Neuronal stem cell (in vitro differentiated cells): ENCODE results near the gene CDH13.

Experiments
- DNase-seq: peaks from one replicate; pipeline ENCODE4 v3.0.0-alpha.2; 2013; ENCODE audit warnings: low spot score
- H2AFZ ChIP-seq: one replicate; pipeline ENCODE4 v1.6.1; 2013; ENCODE audit warnings: mild to moderate bottlenecking, low read length, inconsistent platforms
- H2AK5ac ChIP-seq: 2 replicates; pipeline ENCODE4 v1.6.1; 2013; ENCODE audit warnings: low read depth, mild to moderate bottlenecking, inconsistent platforms, low read length, moderate library complexity, mixed read lengths
- H2BK120ac ChIP-seq: 2 replicates; pipeline ENCODE4 v1.6.1; 2013; ENCODE audit warnings: low read depth, mild to moderate bottlenecking, inconsistent platforms, low read length, moderate library complexity, mixed read lengths
- H2BK12ac ChIP-seq: one replicate; pipeline ENCODE4 v1.6.1; 2013; ENCODE audit warnings: low read length, inconsistent platforms
- H2BK15ac ChIP-seq: 2 replicates; pipeline ENCODE4 v1.6.1; 2013; ENCODE audit warnings: mild to moderate bottlenecking, low read length, inconsistent platforms, mixed read lengths
- H2BK5ac ChIP-seq: one replicate; pipeline ENCODE4 v1.6.1; 2013; ENCODE audit warnings: inconsistent platforms, mild to moderate bottlenecking, low read length, moderate library complexity
- H3K14ac ChIP-seq: one replicate; pipeline ENCODE4 v1.6.1; 2013; ENCODE audit warnings: low read length, inconsistent platforms
- H3K18ac ChIP-seq: 2 replicates; pipeline ENCODE4 v1.6.1; 2013; ENCODE audit warnings: low read length, inconsistent platforms
- H3K23ac ChIP-seq: 2 replicates; pipeline ENCODE4 v1.6.1; 2013; ENCODE audit warnings: low read depth, mild to moderate bottlenecking, mixed read lengths, low read length, inconsistent platforms; ENCODE audit not compliant: poor library complexity
- H3K27ac ChIP-seq: replicated peaks from 3 replicates; pipeline ENCODE4 v1.5.1; 2013; ENCODE audit warnings: low read length, inconsistent platforms
- H3K27me3 ChIP-seq, 3 experiments: 2 replicates each; pipeline ENCODE4 v1.6.1; 2013; ENCODE audit warnings: low read length in 3 of 3, mild to moderate bottlenecking in 2 of 3, inconsistent platforms in 1 of 3, low read depth in 1 of 3, mixed read lengths in 1 of 3, moderate library complexity in 1 of 3; ENCODE audit not compliant: control insufficient read depth in 3 of 3, insufficient read depth in 3 of 3
- H3K36me3 ChIP-seq, 2 donors: replicated peaks in 1 of 2; 2 replicates each; pipeline ENCODE4 v1.6.1; 2013; ENCODE audit warnings: low read length in 2 of 2; ENCODE audit not compliant: control insufficient read depth in 2 of 2, insufficient read depth in 2 of 2
- H3K4ac ChIP-seq: 2 replicates; pipeline ENCODE4 v1.6.1; 2013; ENCODE audit warnings: inconsistent platforms, mild to moderate bottlenecking, low read length, moderate library complexity
- H3K4me1 ChIP-seq, 2 donors: 1 replicate in 1 of 2; 2 replicates in 1 of 2; pipeline ENCODE4 v1.6.1; 2013; ENCODE audit warnings: low read length in 2 of 2, low read depth in 1 of 2; ENCODE audit not compliant: control insufficient read depth in 2 of 2, insufficient read depth in 1 of 2
- H3K4me2 ChIP-seq: one replicate; pipeline ENCODE4 v1.6.1; 2013; ENCODE audit warnings: mild to moderate bottlenecking, low read length, inconsistent platforms; ENCODE audit not compliant: insufficient read depth, poor library complexity, severe bottlenecking
- H3K4me3 ChIP-seq, 2 donors: 2 replicates each; pipeline ENCODE4 v1.5.1; 2013; ENCODE audit warnings: low read length in 2 of 2, mild to moderate bottlenecking in 2 of 2, inconsistent platforms in 1 of 2, moderate library complexity in 1 of 2
- H3K79me1 ChIP-seq: one replicate; pipeline ENCODE4 v1.6.1; 2013; ENCODE audit warnings: low read depth, mild to moderate bottlenecking, inconsistent platforms, low read length, moderate library complexity
- H3K9ac ChIP-seq: one replicate; pipeline ENCODE4 v1.6.1; 2013; ENCODE audit warnings: mild to moderate bottlenecking, low read depth, low read length, inconsistent platforms; ENCODE audit not compliant: poor library complexity
- H3K9me3 ChIP-seq, 2 donors: replicated peaks in 1 of 2; 2 replicates each; pipeline versions ENCODE3 to v1.6.1; 2013; ENCODE audit warnings: low read length in 2 of 2, mild to moderate bottlenecking in 2 of 2, inconsistent platforms in 1 of 2, low read depth in 1 of 2, mixed read lengths in 1 of 2, moderate library complexity in 1 of 2; ENCODE audit not compliant: control insufficient read depth in 2 of 2, insufficient read depth in 1 of 2
- H4K8ac ChIP-seq: one replicate; pipeline ENCODE4 v1.6.1; 2013; ENCODE audit warnings: low read depth, mild to moderate bottlenecking, inconsistent platforms, low read length, moderate library complexity
- H4K91ac ChIP-seq: one replicate; pipeline ENCODE4 v1.6.1; 2013; ENCODE audit warnings: low read length, low read depth, mild to moderate bottlenecking, inconsistent platforms; ENCODE audit not compliant: poor library complexity
- WGBS, 2 donors: extraction: QIAGEN DNeasy Blood & Tissue Kit; methylation state at CpG; one replicate each; pipeline ENCODE4 v1.1.7; 2013; ENCODE audit warnings: missing lambda C conversion rate in 2 of 2, mixed read lengths in 1 of 2; ENCODE audit not compliant: insufficient read length in 2 of 2, insufficient replicate concordance in 1 of 2; ENCODE audit errors: extremely low coverage in 2 of 2; 5-methylcytosine and 5-hydroxymethylcytosine counted together

CDH13 gene

GRCh38 chr16:83083361-83083760, 456.6 kb downstream of the CDH13 start:
- Histone ChIP-seq H3K4ac (no peak overlapping the region), H3K27ac (no peak overlapping the region), H3K4me1 (no peaks in the 10 kb centered on the region), H2BK12ac (no peak overlapping the region), H2AFZ (no peak overlapping the region), H2BK15ac (no peak overlapping the region), H3K14ac (no peak overlapping the region), H3K4me2 (no peak overlapping the region), H3K23ac (no peak overlapping the region), H3K36me3 (no peaks in the 10 kb centered on the region), H4K91ac (no peak overlapping the region), H2BK120ac (no peak overlapping the region), H4K8ac (no peak overlapping the region), H3K9me3 (no peaks in the 10 kb centered on the region), H2AK5ac (no peak overlapping the region), H3K79me1 (no peaks in the 10 kb centered on the region), H3K9ac (no peak overlapping the region), H2BK5ac (no peak overlapping the region), H3K18ac (no peak overlapping the region), H3K4me3 (no peak overlapping the region), H3K27me3 (no peaks in the 10 kb centered on the region)
- DNase-seq = no peak
- WGBS, 2 donors = no CpG with 5 or more reads among the region's 3 CpGs

- no peak overlapping the region for H2AK5ac ChIP-seq
- H3K9ac ChIP-seq = no peak overlapping the region
- H3K9me3 ChIP-seq = no peaks in the 10 kb centered on the region
- H3K4me1 ChIP-seq = no peaks in the 10 kb centered on the region
- H3K23ac ChIP-seq = no peak overlapping the region
- DNase-seq = no peak
- no peak overlapping the region for H4K91ac ChIP-seq
- H2BK5ac ChIP-seq = no peak overlapping the region
- no peaks in the 10 kb centered on the region for H3K79me1 ChIP-seq
- no peak overlapping the region for H3K27ac ChIP-seq
- H4K8ac ChIP-seq = no peak overlapping the region
- no peak overlapping the region for H3K4me2 ChIP-seq
- no peak overlapping the region for H2BK120ac ChIP-seq
- H3K27me3 ChIP-seq = no peaks in the 10 kb centered on the region
- no peak overlapping the region for H3K14ac ChIP-seq
- H2AFZ ChIP-seq = no peak overlapping the region
- no peaks in the 10 kb centered on the region for H3K36me3 ChIP-seq
- H3K4me3 ChIP-seq = no peak overlapping the region
- H3K18ac ChIP-seq = no peak overlapping the region
- no peak overlapping the region for H3K4ac ChIP-seq
- H2BK12ac ChIP-seq = no peak overlapping the region
- WGBS, 2 donors = no CpG with 5 or more reads among the region's 3 CpGs
- no peak overlapping the region for H2BK15ac ChIP-seq
Measured at GRCh38 chr16:83085660-83086059, 458.9 kb downstream of the CDH13 start.

GRCh38 chr16:83095941-83096692, 469.3 kb downstream of the CDH13 start:
- no peak overlapping the region for H3K14ac ChIP-seq
- H3K18ac ChIP-seq = no peak overlapping the region
- H2BK12ac ChIP-seq = no peak overlapping the region
- DNase-seq = no peak
- H3K4me3 ChIP-seq = no peak overlapping the region
- H3K27ac ChIP-seq = no peak overlapping the region
- H3K4ac ChIP-seq = no peak overlapping the region
- no peak overlapping the region for H2BK5ac ChIP-seq
- no peaks in the 10 kb centered on the region for H3K9me3 ChIP-seq
- no peak overlapping the region for H3K4me2 ChIP-seq
- H3K79me1 ChIP-seq = no peaks in the 10 kb centered on the region
- no peaks in the 10 kb centered on the region for H3K27me3 ChIP-seq
- H4K91ac ChIP-seq = no peak overlapping the region
- no peak overlapping the region for H3K9ac ChIP-seq
- no peak overlapping the region for H3K23ac ChIP-seq
- no peak overlapping the region for H2BK120ac ChIP-seq
- no CpG with 5 or more reads among the region's 10 CpGs for WGBS, 2 donors
- H2BK15ac ChIP-seq = no peak overlapping the region
- no peak overlapping the region for H4K8ac ChIP-seq
- no peak overlapping the region for H2AK5ac ChIP-seq
- no peaks in the 10 kb centered on the region for H3K4me1 ChIP-seq
- no peak overlapping the region for H2AFZ ChIP-seq
- H3K36me3 ChIP-seq = no peaks in the 10 kb centered on the region

GRCh38 chr16:83098536-83098935, 471.8 kb downstream of the CDH13 start:
- Histone ChIP-seq H3K79me1 (no peaks in the 10 kb centered on the region), H4K8ac (no peak overlapping the region), H3K9ac (no peak overlapping the region), H3K27me3 (no peaks in the 10 kb centered on the region), H2BK5ac (no peak overlapping the region), H3K23ac (no peak overlapping the region), H3K4me1 (no peaks in the 10 kb centered on the region), H3K27ac (no peak overlapping the region), H2AFZ (no peak overlapping the region), H3K18ac (no peak overlapping the region), H3K4ac (no peak overlapping the region), H4K91ac (no peak overlapping the region), H3K4me2 (no peak overlapping the region), H2BK12ac (no peak overlapping the region), H2BK15ac (no peak overlapping the region), H3K9me3 (peaks cover 0 to 3% of the 10 kb centered on the region in 2 donors), H2BK120ac (no peak overlapping the region), H3K4me3 (no peak overlapping the region), H2AK5ac (no peak overlapping the region), H3K36me3 (no peaks in the 10 kb centered on the region), H3K14ac (no peak overlapping the region)
- no CpG with 5 or more reads among the region's 3 CpGs for WGBS, 2 donors
- DNase-seq = no peak
